Heart right ventricle (tissue), 16 donors: ENCODE data around the gene NEO1. TPM values are rescaled to one million over a fixed set of nuclear protein-coding genes. Genes with fewer than 3 reads are reported as not detected.

Source experiments
- ATAC-seq, 8 donors: fragments of 200-7000 bp; cut with Tn5 transposase; one replicate each; pipeline ENCODE4 v1.9.1; 2020; ENCODE audit warnings: mild to moderate bottlenecking in 8 of 8, moderate library complexity in 8 of 8, moderate number of reproducible peaks in 1 of 8
- DNase-seq, 2 donors: peaks; one replicate each; pipeline ENCODE4 v3.0.0-alpha.2; 2020
- H3K27ac ChIP-seq, 10 donors: fragments of 200-600 bp; sonication (generic) in 2 of 10; one replicate each; pipeline versions ENCODE4 v1.5.0 to v1.8.0; 2020 to 2022; ENCODE audit warnings: mild to moderate bottlenecking in 3 of 10
- H3K27me3 ChIP-seq, 7 donors: fragments of 200-600 bp; one replicate each; pipeline ENCODE4 v1.8.0; 2021 to 2022; ENCODE audit warnings: mild to moderate bottlenecking in 2 of 7
- H3K36me3 ChIP-seq, 9 donors: fragments of 200-600 bp; sonication (generic) in 1 of 9; one replicate each; pipeline versions ENCODE4 v1.5.0 to v1.8.0; 2020 to 2022; ENCODE audit warnings: mild to moderate bottlenecking in 2 of 9
- H3K4me1 ChIP-seq, 9 donors: fragments of 200-600 bp; sonication (generic) in 1 of 9; one replicate each; pipeline versions ENCODE4 v1.5.0 to v1.8.0; 2020 to 2022; ENCODE audit warnings: mild to moderate bottlenecking in 4 of 9
- H3K4me3 ChIP-seq, 10 donors: fragments of 200-600 bp; sonication (generic) in 2 of 10; one replicate each; pipeline versions ENCODE4 v1.5.0 to v1.8.0; 2020 to 2022; ENCODE audit warnings: mild to moderate bottlenecking in 7 of 10, moderate library complexity in 2 of 10
- H3K9me3 ChIP-seq, 11 donors: fragments of 200-600 bp in 10 of 11; sonication (generic) in 2 of 11; one replicate each; pipeline versions ENCODE4 v1.5.0 to v1.8.0; 2013 to 2022; ENCODE audit warnings: mild to moderate bottlenecking in 2 of 11, control low read depth in 1 of 11, moderate library complexity in 1 of 11
- CTCF ChIP-seq, 9 donors: fragments of 200-600 bp; sonication (generic) in 2 of 9; IDR thresholded peaks; one replicate each; pipeline versions ENCODE4 v1.5.0 to v1.8.0; 2021 to 2022; ENCODE audit warnings: antibody characterized with exemption in 9 of 9, mild to moderate bottlenecking in 5 of 9, moderate library complexity in 1 of 9
- WGBS, 2 donors: extraction: QIAGEN DNeasy Blood & Tissue Kit; methylation state at CpG; one replicate each; pipeline ENCODE4 v1.1.7; 2013; ENCODE audit warnings: inconsistent platforms in 1 of 2; 5-methylcytosine and 5-hydroxymethylcytosine counted together
- intact Hi-C, 10 donors: fragments of 100-400 bp; cut with DNase I; formaldehyde crosslinking; loops; one replicate each; pipeline versions ENCODE4 v1.11.1 to v1.14.2; 2022
- polyA plus RNA-seq, 2 donors: library from polyadenylated mRNA; stranded (reverse); fragments of 200-250 nt; gene quantifications; one replicate each; pipeline ENCODE4 v1.2.3, GENCODE V29; 2013
- total RNA-seq, 10 donors: library from RNA; stranded (reverse); fragmentation: NEBNext Ultra II Directional in 3 of 10; extraction: Animal tissue kit (Norgen Biotek cat#: 25700) in 3 of 10; gene quantifications; one replicate each; pipeline versions ENCODE4 v1.2.1 to v1.2.4, GENCODE V29; 2021 to 2023
- donor health status: Arrhythmogenic right ventricular cardiomyopathy.
- donor health status: ischemic (EF 13 %, LVEDD 7.1; RV severe dilation, severe dysfunction).
- donor health status: healthy with polysubstance abuse.
- donor health status: DM: no; HTN: yes; CAD: no.
- donor health status: DM: no; HTN: no; CAD: no.
- donor health status: ischemic (EF 25% LVEDD 6.9; RV normal size, moderate dysfunction).
- donor health status: ischemic (EF 25% LVEDD 5.7; RV mildly dilated, moderate dysfunction).
- donor health status: healthy.
- donor health status: DM: yes; HTN: yes; CAD: no.
- donor health status: Ischemic cardiomyopathy.
- donor health status: ischemic (EF 35%, LVEDD 5.7; RV mildly dilated, moderate dysfunction).
- donor health status: nonischemic (EF 11% LVEDD 7.7; RV severe dilation, severe dysfunction).
- donor health status: DM: yes; HTN: yes; CAD: no.
- donor health status: PGD.
- donor health status: ischemic (EF 29% LVEDD 5.4; RV normal size, mild dysfunction).
- donor health status: nonischemic (EF 23%, LVEDD 6.1; RV moderate dilation, normal function).

NEO1 gene
- total and polyA plus RNA-seq, 12 donors, result 3.4 to 16.9 (median 11.6) TPM

GRCh38 chr15:73105064-73105463 is 52.8 kb downstream of the NEO1 start:
- DNase-seq (no peak), ATAC-seq (no peak)
- Histone ChIP-seq H3K4me1 (no peaks in the 10 kb centered on the region), H3K27me3 (no peaks in the 10 kb centered on the region), H3K4me3 (no peak overlapping the region), H3K27ac (no peak overlapping the region), H3K9me3 (no peaks in the 10 kb centered on the region), H3K36me3 (no peaks in the 10 kb centered on the region)
- WGBS, 2 donors, result 96 to 97% methylated on average over 3 of the region's 3 CpGs
- intact Hi-C loops, result no loop called here
- no peak for TF ChIP-seq CTCF (IDR thresholded peaks at IDR 0.05)

GRCh38 chr15:73108676-73109075 is 56.4 kb downstream of the NEO1 start:
- no peaks in the 10 kb centered on the region for H3K27me3 ChIP-seq
- no peak overlapping the region for H3K27ac ChIP-seq
- H3K36me3 ChIP-seq, result no peaks in the 10 kb centered on the region
- 58 to 61% methylated on average over 4 of the region's 4 CpGs for WGBS, 2 donors
- DNase-seq (no peak), ATAC-seq (no peak)
- no peak overlapping the region for H3K4me3 ChIP-seq
- H3K9me3 ChIP-seq, result no peaks in the 10 kb centered on the region
- no peaks in the 10 kb centered on the region for H3K4me1 ChIP-seq
- TF ChIP-seq CTCF (IDR thresholded peaks at IDR 0.05), result no peak
- intact Hi-C loops, result no loop called here

GRCh38 chr15:73109765-73110164 is 57.5 kb downstream of the NEO1 start:
- intact Hi-C loops, result no loop called here
- no peak for TF ChIP-seq CTCF (IDR thresholded peaks at IDR 0.05)
- Histone ChIP-seq H3K4me3 (no peak overlapping the region), H3K9me3 (no peaks in the 10 kb centered on the region), H3K27ac (no peak overlapping the region), H3K27me3 (no peaks in the 10 kb centered on the region), H3K4me1 (no peaks in the 10 kb centered on the region), H3K36me3 (no peaks in the 10 kb centered on the region)
- no peak for ATAC-seq
- no peak for DNase-seq
- WGBS, 2 donors, result 96 to 100% methylated on average over 3 of the region's 3 CpGs

GRCh38 chr15:73110201-73110600 is 57.9 kb downstream of the NEO1 start:
- Histone ChIP-seq H3K27me3 (no peaks in the 10 kb centered on the region), H3K9me3 (no peaks in the 10 kb centered on the region), H3K27ac (no peak overlapping the region), H3K36me3 (no peaks in the 10 kb centered on the region), H3K4me1 (no peaks in the 10 kb centered on the region), H3K4me3 (no peak overlapping the region)
- ATAC-seq (no peak), DNase-seq (no peak)
- 96% methylated on average over 1 of the region's 1 CpG for WGBS, 2 donors
- intact Hi-C loops, result no loop called here
- TF ChIP-seq CTCF (IDR thresholded peaks at IDR 0.05), result no peak

GRCh38 chr15:73114064-73114463 is 61.8 kb downstream of the NEO1 start:
- intact Hi-C loops, result no loop called here
- H3K27me3 ChIP-seq, result no peaks in the 10 kb centered on the region
- no peak overlapping the region for H3K4me3 ChIP-seq
- H3K36me3 ChIP-seq, result peaks cover 0 to 13% (median 0%) of the 10 kb centered on the region in 9 donors
- H3K9me3 ChIP-seq, result no peaks in the 10 kb centered on the region
- DNase-seq, result no peak
- WGBS, 2 donors, result 76 to 83% methylated on average over 7 of the region's 7 CpGs
- H3K4me1 ChIP-seq, result no peaks in the 10 kb centered on the region
- no peak overlapping the region for H3K27ac ChIP-seq
- TF ChIP-seq CTCF (IDR thresholded peaks at IDR 0.05), result no peak
- no peak for ATAC-seq
